ENCODE measurements around the gene SFTPA2. TPM values are rescaled to one million over a fixed set of nuclear protein-coding genes. Genes with fewer than 3 reads are reported as not detected.
"Not testable (repeated sequence)": the region's sequence is repeated elsewhere in the genome, so short reads cannot be mapped to it uniquely, and the experiment has no call there.

The SFTPA2 gene
- total and polyA plus RNA-seq, 2 of the 4 experiments (the other 2 are of a cell fraction) = not detected

GRCh38 chr10:79547973-79548372, 12.2 kb downstream of the SFTPA2 start:
- H3K9ac ChIP-seq (ENCODE audit: low read depth, low read length) = no peak overlapping the region
- H4K20me1 ChIP-seq (ENCODE audit: insufficient read depth, low read length) = no peaks in the 10 kb centered on the region; the same call in 1 of the 2 replicates
- H3K18ac ChIP-seq (ENCODE audit: low read depth, low read length) = no peak overlapping the region
- no peak for ATAC-seq (ENCODE audit: low read depth)
- dilution Hi-C loops (cut with HindIII; ENCODE audit: low sequenced_read_pairs, unreplicated experiment) = no loop called here
- WGBS, 2 experiments (ENCODE audit: extremely low coverage in 2 of 2, insufficient read length in 1 of 2) = no CpG with 5 or more reads among the region's 3 CpGs
- H3K27ac ChIP-seq (ENCODE audit: insufficient read depth, low read length) = no peak overlapping the region
- H2AK5ac ChIP-seq (ENCODE audit: low read depth, low read length) = no peak overlapping the region
- H2BK15ac ChIP-seq (ENCODE audit: low read depth, low read length) = no peak overlapping the region
- no peak overlapping the region for H2AK9ac ChIP-seq (replicated peaks; ENCODE audit: low read depth, low read length, poor library complexity)
- H3K9me1 ChIP-seq (ENCODE audit: insufficient read depth, low read length) = no peaks in the 10 kb centered on the region
- no peaks in the 10 kb centered on the region for H3K79me1 ChIP-seq (ENCODE audit: low read depth in 1 of 2, low read length in 2 of 2)
- no peak overlapping the region for H2BK5ac ChIP-seq (ENCODE audit: low read depth, low read length, poor library complexity, severe bottlenecking)
- in situ Hi-C loops (cut with MboI; ENCODE audit: low sequenced_read_pairs) = no loop called here
- no peak overlapping the region for H2AFZ ChIP-seq (replicated peaks; ENCODE audit: low read length, poor library complexity)
- H3K14ac ChIP-seq (replicated peaks; ENCODE audit: low read depth, low read length) = no peak overlapping the region
- H3K36me3 ChIP-seq (ENCODE audit: control insufficient read depth, insufficient read depth, low read length) = no peaks in the 10 kb centered on the region
- H4K8ac ChIP-seq (ENCODE audit: low read depth in 2 of 2, low read length in 2 of 2) = no peak overlapping the region
- H3K56ac ChIP-seq (ENCODE audit: extremely low read depth, insufficient read depth, low read length) = no peak overlapping the region
- H2BK120ac ChIP-seq (ENCODE audit: low read depth, low read length) = no peak overlapping the region
- H3K4me2 ChIP-seq (ENCODE audit: low read depth, low read length) = no peak overlapping the region
- BruUV-seq (replicated peaks) = no TSS peak
- no peak overlapping the region for H3K4ac ChIP-seq (ENCODE audit: low read depth, low read length)
- no peak overlapping the region for H4K91ac ChIP-seq (ENCODE audit: insufficient read depth, low read depth, low read length)
- H3K9me3 ChIP-seq (ENCODE audit: control insufficient read depth, insufficient read depth, low read length) = no peaks in the 10 kb centered on the region
- no peak overlapping the region for H4K5ac ChIP-seq (ENCODE audit: low read depth, low read length)
- H3K4me1 ChIP-seq (ENCODE audit: control insufficient read depth, insufficient read depth, low read length) = no peaks in the 10 kb centered on the region
- ChIA-PET CTCF (no interaction called here), POLR2A (ENCODE audit: unreplicated experiment) (no interaction called here)
- peaks cover 38% of the 10 kb centered on the region for H3K27me3 ChIP-seq (ENCODE audit: control insufficient read depth, insufficient read depth, low read length)
- H2BK20ac ChIP-seq (ENCODE audit: low read depth, low read length) = no peak overlapping the region
- TF ChIP-seq POLR2A (IDR thresholded peaks at IDR 0.05; ENCODE audit: low read depth, low read length) = no peak
- no peak for TF ChIP-seq BHLHE40 (IDR thresholded peaks at IDR 0.05; ENCODE audit: low read depth, low read length)
- TF ChIP-seq RAD21 (IDR thresholded peaks at IDR 0.05; ENCODE audit: low read length) = no peak
- TF ChIP-seq SMC3 (IDR thresholded peaks at IDR 0.05; ENCODE audit: low read depth, low read length) = no peak
- no peak for TF ChIP-seq CEBPB (IDR thresholded peaks at IDR 0.05; ENCODE audit: low read depth, low read length)
- no peak for TF ChIP-seq RFX5 (IDR thresholded peaks at IDR 0.05; ENCODE audit: low read depth, low read length)
- DNase-seq = no peak
- H3K23ac ChIP-seq (ENCODE audit: low read depth, low read length) = no peak overlapping the region
- intact Hi-C loops (cut with micrococcal nuclease) = loop anchor here (10.0 kb wide), 1 partner anchor 587 kb away; the partner anchor contains the start of gene PLAC9
- H3K4me3 ChIP-seq (ENCODE audit: insufficient read depth, low read depth, low read length) = no peak overlapping the region

GRCh38 chr10:79547128-79547527, 13.1 kb downstream of the SFTPA2 start:
- H3K4ac ChIP-seq (ENCODE audit: low read depth, low read length); H4K20me1 ChIP-seq (ENCODE audit: insufficient read depth, low read length); BruUV-seq (replicated peaks); POLR2A ChIA-PET (ENCODE audit: unreplicated experiment); CTCF ChIA-PET; H3K23ac ChIP-seq (ENCODE audit: low read depth, low read length); H3K4me1 ChIP-seq (ENCODE audit: control insufficient read depth, insufficient read depth, low read length); H2BK15ac ChIP-seq (ENCODE audit: low read depth, low read length); H2AK5ac ChIP-seq (ENCODE audit: low read depth, low read length); H3K36me3 ChIP-seq (ENCODE audit: control insufficient read depth, insufficient read depth, low read length); H3K4me3 ChIP-seq (ENCODE audit: insufficient read depth, low read depth, low read length); H3K56ac ChIP-seq (ENCODE audit: extremely low read depth, insufficient read depth, low read length); in situ Hi-C loops (cut with MboI; ENCODE audit: low sequenced_read_pairs); H4K8ac ChIP-seq (ENCODE audit: low read depth in 2 of 2, low read length in 2 of 2); dilution Hi-C loops (cut with HindIII; ENCODE audit: low sequenced_read_pairs, unreplicated experiment); H2BK20ac ChIP-seq (ENCODE audit: low read depth, low read length); H2AK9ac ChIP-seq (replicated peaks; ENCODE audit: low read depth, low read length, poor library complexity); H2BK120ac ChIP-seq (ENCODE audit: low read depth, low read length); H3K18ac ChIP-seq (ENCODE audit: low read depth, low read length); H3K9ac ChIP-seq (ENCODE audit: low read depth, low read length); H4K5ac ChIP-seq (ENCODE audit: low read depth, low read length); H3K27ac ChIP-seq (ENCODE audit: insufficient read depth, low read length); H2AFZ ChIP-seq (replicated peaks; ENCODE audit: low read length, poor library complexity); H3K9me1 ChIP-seq (ENCODE audit: insufficient read depth, low read length); H2BK5ac ChIP-seq (ENCODE audit: low read depth, low read length, poor library complexity, severe bottlenecking); DNase-seq; H3K4me2 ChIP-seq (ENCODE audit: low read depth, low read length); H3K9me3 ChIP-seq (ENCODE audit: control insufficient read depth, insufficient read depth, low read length); H3K14ac ChIP-seq (replicated peaks; ENCODE audit: low read depth, low read length); H3K79me1 ChIP-seq (ENCODE audit: low read depth in 1 of 2, low read length in 2 of 2); H4K91ac ChIP-seq (ENCODE audit: insufficient read depth, low read depth, low read length); ATAC-seq (ENCODE audit: low read depth): not testable (repeated sequence)
- no CpG with 5 or more reads among the region's 2 CpGs for WGBS, 2 experiments (ENCODE audit: extremely low coverage in 2 of 2, insufficient read length in 1 of 2)
- intact Hi-C loops (cut with micrococcal nuclease) = loop anchor here (10.0 kb wide), 1 partner anchor 588 kb away; the partner anchor contains the start of gene PLAC9
- peaks cover 36% of the 10 kb centered on the region for H3K27me3 ChIP-seq (ENCODE audit: control insufficient read depth, insufficient read depth, low read length)
